GM12891 (cell line): ENCODE measurements around the gene BTG1.

Experiments used
- POLR2A ChIP-seq: IDR thresholded peaks from 2 replicates; pipeline ENCODE4 v1.6.1; 2011; ENCODE audit warnings: low read depth, low read length, control low read depth
- POLR2AphosphoS5 ChIP-seq: IDR thresholded peaks from 2 replicates; pipeline ENCODE4 v1.6.1; 2011; ENCODE audit warnings: low read depth, low read length, control low read depth
- SPI1 ChIP-seq: IDR thresholded peaks from 2 replicates; pipeline ENCODE4 v1.6.1; 2011; ENCODE audit warnings: low read depth, low read length, control low read depth
- TAF1 ChIP-seq: IDR thresholded peaks from 2 replicates; pipeline ENCODE4 v1.6.1; 2011; ENCODE audit warnings: low read depth, low read length, control low read depth

DNA sequence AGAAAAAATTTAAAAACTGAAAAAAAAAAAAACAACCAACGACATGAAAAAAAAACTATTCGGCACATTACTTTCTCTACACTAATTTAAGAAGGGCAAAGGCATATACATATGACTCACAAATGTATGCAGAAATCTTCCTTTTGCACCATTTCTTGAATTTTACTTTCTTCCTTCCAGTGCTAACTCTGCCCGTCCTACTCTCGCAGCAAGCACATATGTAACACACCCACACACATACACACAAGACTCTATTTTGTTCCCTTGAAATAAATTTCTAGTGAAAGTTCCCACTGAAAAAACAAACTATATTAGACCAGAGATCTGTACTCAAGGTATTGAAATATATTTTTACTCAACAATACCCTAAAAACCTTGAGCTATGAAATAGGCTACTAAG is 14.6 kb downstream of the BTG1 start:
- TF ChIP-seq POLR2AphosphoS5 (no peak), POLR2A (0 out of 2 replicates have a peak, but pooled peaks have one; percentile 15), SPI1 (no peak), TAF1 (no peak)
